Fibroblast of the conjunctiva (primary cell): ENCODE data around the gene DNM3.

Source experiments
- DNase-seq: peaks from one replicate; pipeline ENCODE4 v3.0.0-alpha.2; 2010; ENCODE audit warnings: low read depth

Gene DNM3

GRCh38 chr1:171817511-171818265 is 23.6 kb upstream of the DNM3 start:
- DNase-seq, result peak; percentile 16

GRCh38 chr1:171819946-171820345 is 21.4 kb upstream of the DNM3 start:
- no peak for DNase-seq

- no peak for DNase-seq
These were observed 14.3 kb upstream of the DNM3 start for GRCh38 chr1:171826973-171827372.

GRCh38 chr1:171828794-171829193 is 12.5 kb upstream of the DNM3 start:
- no peak for DNase-seq

- DNase-seq, result no peak
These were observed 8.0 kb upstream of the DNM3 start for GRCh38 chr1:171833091-171833825.

GRCh38 chr1:171834821-171835220 is 6.5 kb upstream of the DNM3 start:
- DNase-seq, result no peak

GRCh38 chr1:171835891-171836290 is 5.4 kb upstream of the DNM3 start:
- DNase-seq, result no peak

GRCh38 chr1:171841931-171842761 is 848 bp downstream of the DNM3 start:
- no peak for DNase-seq

- DNase-seq, result no peak
These were observed 3.1 kb downstream of the DNM3 start for GRCh38 chr1:171844381-171844780.

GRCh38 chr1:171845998-171846397 is 4.7 kb downstream of the DNM3 start:
- no peak for DNase-seq

- no peak for DNase-seq
These were observed 8.1 kb downstream of the DNM3 start for GRCh38 chr1:171849245-171849898.

GRCh38 chr1:171850651-171851350 is 9.5 kb downstream of the DNM3 start:
- DNase-seq, result no peak

GRCh38 chr1:171852272-171852671 is 11.0 kb downstream of the DNM3 start:
- DNase-seq, result no peak

GRCh38 chr1:171855381-171855780 is 14.1 kb downstream of the DNM3 start:
- DNase-seq, result no peak

GRCh38 chr1:171858696-171859095 is 17.4 kb downstream of the DNM3 start:
- DNase-seq, result no peak

- DNase-seq, result no peak
These were observed 19.4 kb downstream of the DNM3 start for GRCh38 chr1:171860696-171861095.

GRCh38 chr1:171863531-171863930 is 22.2 kb downstream of the DNM3 start:
- no peak for DNase-seq

GRCh38 chr1:171864308-171864707 is 23.0 kb downstream of the DNM3 start:
- no peak for DNase-seq

- no peak for DNase-seq
These were observed 23.8 kb downstream of the DNM3 start for GRCh38 chr1:171865106-171865505.

- no peak for DNase-seq
These were observed 25.9 kb downstream of the DNM3 start for GRCh38 chr1:171867236-171867635.

- DNase-seq, result no peak
These were observed 27.0 kb downstream of the DNM3 start for GRCh38 chr1:171868217-171868803.
